Activated naive CD8-positive, alpha-beta T cell (primary cell): Measurements from ENCODE around the gene GRK1.

ENCODE experiments used
- H3K27ac Mint-ChIP-seq: one replicate; pipeline ENCODE4 v1.8.0; 2021; ENCODE audit warnings: mixed read lengths
- H3K27me3 Mint-ChIP-seq: one replicate; pipeline ENCODE4 v1.8.0; 2021; ENCODE audit warnings: mixed read lengths
- H3K36me3 Mint-ChIP-seq: one replicate; pipeline ENCODE4 v1.8.0; 2021; ENCODE audit warnings: mixed read lengths
- H3K4me1 Mint-ChIP-seq: one replicate; pipeline ENCODE4 v1.8.0; 2021; ENCODE audit warnings: low read depth, mixed read lengths
- H3K4me3 Mint-ChIP-seq: one replicate; pipeline ENCODE4 v1.8.0; 2021; ENCODE audit warnings: mild to moderate bottlenecking, mixed read lengths
- H3K9me3 Mint-ChIP-seq: one replicate; pipeline ENCODE4 v1.8.0; 2021; ENCODE audit warnings: low read depth, mixed read lengths

The GRK1 gene

DNA sequence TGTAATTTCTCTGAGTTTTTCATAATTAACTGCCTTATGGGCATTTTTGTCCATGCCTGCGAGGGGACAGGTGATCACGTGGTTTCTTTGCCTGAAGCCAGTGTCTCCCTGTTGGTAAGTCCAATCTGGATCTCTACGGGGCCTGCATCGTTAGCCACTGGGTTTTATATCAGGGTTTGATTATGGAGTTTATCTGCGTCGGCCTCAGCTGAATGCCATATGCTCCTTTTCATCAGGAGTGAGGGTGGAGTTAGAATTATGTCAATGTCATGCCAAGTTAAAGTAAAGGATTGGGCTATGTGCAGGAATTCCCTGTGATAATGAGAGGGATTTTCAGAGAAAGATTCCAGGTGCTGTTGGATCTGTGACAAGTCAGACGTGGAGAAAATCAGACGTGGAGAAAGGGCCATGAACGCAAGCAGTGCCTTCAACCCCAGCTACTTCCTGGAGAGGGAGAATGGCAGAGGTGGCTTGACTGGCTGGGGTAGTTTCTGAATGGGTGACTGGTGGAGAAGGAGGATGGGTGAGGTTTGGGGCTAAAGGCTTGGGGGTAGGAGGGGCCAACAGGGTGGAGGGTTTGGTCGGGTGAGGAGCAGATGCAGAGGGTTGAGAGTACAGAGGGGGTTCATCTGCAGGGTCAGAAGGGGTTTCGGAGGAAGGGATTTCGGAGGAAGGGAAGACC lies 116.3 kb downstream of the GRK1 start:
- no peaks in the 10 kb centered on the region for H3K9me3 Mint-ChIP-seq
- peaks cover 2% of the 10 kb centered on the region for H3K4me1 Mint-ChIP-seq
- H3K36me3 Mint-ChIP-seq: no peaks in the 10 kb centered on the region
- no peak overlapping the region for H3K4me3 Mint-ChIP-seq
- H3K27me3 Mint-ChIP-seq: peaks cover 13% of the 10 kb centered on the region
- H3K27ac Mint-ChIP-seq: no peak overlapping the region

DNA sequence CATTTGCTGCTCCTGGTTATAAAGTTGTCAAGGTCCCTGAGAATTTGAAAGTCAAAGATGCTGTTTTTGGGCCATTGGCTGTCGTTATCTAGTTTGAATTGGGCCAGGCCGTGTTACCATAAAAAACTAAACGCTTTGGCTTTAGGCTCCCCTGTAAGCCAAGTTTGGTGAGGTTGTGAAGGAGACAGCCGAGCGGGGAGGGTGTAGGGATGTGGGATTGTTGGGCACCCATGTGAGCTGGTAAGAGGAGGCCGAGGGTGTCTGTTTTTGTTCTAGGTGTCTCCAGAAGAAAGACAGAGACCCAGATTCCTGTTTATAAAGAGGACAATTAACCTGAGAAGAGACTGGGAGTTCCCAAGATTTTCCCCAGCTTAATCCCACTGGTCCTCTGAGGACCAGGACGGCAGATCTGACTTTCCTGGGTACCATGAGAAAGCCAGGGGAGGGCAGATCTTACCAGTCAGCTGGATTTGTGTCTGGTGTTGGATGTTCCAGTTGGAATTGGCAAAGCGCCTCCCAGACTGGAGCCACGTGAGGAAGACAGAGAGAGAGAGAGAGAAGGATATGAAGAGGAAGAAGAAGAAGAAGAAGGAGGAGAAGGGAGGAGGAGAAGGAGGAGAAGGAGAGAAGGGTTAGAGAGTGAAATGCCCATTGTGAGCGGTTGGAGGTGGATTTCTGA lies 117.1 kb downstream of the GRK1 start:
- H3K4me1 Mint-ChIP-seq: peaks cover 2% of the 10 kb centered on the region
- peaks cover 9% of the 10 kb centered on the region for H3K27me3 Mint-ChIP-seq
- no peaks in the 10 kb centered on the region for H3K36me3 Mint-ChIP-seq
- H3K4me3 Mint-ChIP-seq: no peak overlapping the region
- no peaks in the 10 kb centered on the region for H3K9me3 Mint-ChIP-seq
- no peak overlapping the region for H3K27ac Mint-ChIP-seq

DNA sequence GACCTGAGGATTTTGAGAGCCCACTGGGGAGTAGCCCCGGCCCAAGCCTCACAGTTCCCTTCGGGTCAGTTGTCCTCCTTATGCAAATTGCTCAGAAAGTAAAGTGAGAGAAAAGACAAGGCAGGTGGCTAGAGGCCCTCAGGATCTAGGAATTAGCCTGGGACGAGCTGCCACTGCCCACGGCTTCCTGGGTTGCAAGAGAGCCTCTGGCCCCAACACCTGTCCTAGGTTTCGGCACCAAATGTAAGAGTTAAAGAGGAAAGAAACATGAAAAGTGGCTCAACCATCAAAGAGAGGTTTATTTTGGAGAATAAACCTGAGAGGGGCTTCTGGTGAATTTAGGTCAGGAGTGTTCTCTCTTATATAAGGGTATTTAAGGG lies 117.6 kb downstream of the GRK1 start:
- peaks cover 11% of the 10 kb centered on the region for H3K27me3 Mint-ChIP-seq
- H3K9me3 Mint-ChIP-seq: no peaks in the 10 kb centered on the region
- no peak overlapping the region for H3K27ac Mint-ChIP-seq
- H3K36me3 Mint-ChIP-seq: no peaks in the 10 kb centered on the region
- peaks cover 2% of the 10 kb centered on the region for H3K4me1 Mint-ChIP-seq
- no peak overlapping the region for H3K4me3 Mint-ChIP-seq

DNA sequence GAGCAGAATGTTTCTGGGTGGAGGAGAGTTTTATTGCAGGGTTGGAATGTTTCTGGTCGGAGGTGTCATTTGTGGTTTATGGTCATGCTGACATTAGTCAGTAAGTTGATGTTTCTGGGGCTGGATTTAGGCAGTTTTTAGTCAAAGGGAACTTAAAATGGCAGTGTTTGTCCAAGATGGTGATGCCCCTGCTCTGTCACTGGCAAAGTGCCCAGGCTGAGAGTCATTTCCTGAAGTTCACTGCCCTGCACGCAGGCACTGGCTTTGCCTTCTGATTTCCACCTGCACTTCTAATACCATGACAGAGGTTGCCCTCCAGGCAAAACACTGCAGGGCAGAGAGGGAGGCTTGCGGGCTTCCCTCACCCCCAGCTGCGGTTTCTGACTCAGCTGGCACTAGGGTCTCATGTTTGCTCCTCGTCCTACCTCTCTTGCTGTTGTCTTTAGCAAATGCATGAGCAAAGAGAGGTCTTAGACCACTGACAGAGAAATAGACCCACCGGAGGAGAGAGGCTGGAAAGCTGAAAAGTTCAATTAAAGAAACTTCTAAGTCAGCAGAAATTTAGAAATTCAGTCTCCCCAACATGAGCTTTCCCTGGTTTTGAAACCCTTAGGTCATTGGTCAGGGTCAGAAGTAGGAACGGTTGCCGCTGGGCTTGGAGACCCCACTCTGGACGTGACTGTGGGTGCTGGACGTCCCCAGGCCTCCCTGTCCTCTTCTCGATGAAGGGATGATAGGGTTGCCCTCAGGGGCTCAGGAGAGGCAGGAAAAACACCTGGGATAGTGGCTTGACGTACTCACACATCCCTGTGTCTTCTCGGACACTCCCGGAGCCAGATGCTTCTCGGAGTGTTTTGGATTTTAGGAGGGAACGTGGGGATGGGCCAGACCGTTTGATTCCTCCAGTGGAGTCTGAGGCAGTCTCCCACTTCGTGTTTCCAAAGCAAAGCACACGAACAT lies 118.3 kb downstream of the GRK1 start:
- Mint-ChIP-seq H3K9me3 (no peaks in the 10 kb centered on the region), H3K4me1 (peaks cover 2% of the 10 kb centered on the region), H3K27me3 (peaks cover 11% of the 10 kb centered on the region), H3K36me3 (no peaks in the 10 kb centered on the region), H3K4me3 (no peak overlapping the region), H3K27ac (no peak overlapping the region)

DNA sequence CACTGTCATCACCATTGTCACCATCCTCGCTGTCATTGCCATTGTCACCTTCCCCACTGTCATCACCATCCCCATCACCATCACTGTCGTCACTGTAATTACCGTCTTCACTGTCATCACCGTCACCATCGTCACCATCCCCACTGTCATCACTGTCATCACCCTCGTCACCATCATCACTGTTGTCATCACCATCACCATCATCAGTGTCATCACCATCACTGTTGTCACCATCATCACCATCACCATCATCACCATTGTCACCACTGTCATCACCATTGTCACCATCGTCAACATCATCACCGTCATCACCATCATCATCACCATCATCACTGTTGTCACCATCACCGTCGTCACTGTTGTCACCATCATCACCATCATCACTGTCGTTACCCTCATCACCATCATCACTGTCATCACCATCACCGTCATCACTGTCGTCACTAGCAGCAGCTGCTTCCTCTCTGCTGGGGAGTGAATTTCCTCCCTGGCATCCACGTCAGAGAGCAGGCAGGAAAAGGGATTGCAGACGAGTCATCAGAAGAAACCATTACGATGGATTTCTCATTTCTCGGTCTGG lies 119.3 kb downstream of the GRK1 start:
- H3K4me3 Mint-ChIP-seq: no peak overlapping the region
- H3K36me3 Mint-ChIP-seq: no peaks in the 10 kb centered on the region
- peaks cover 11% of the 10 kb centered on the region for H3K27me3 Mint-ChIP-seq
- peaks cover 2% of the 10 kb centered on the region for H3K4me1 Mint-ChIP-seq
- H3K9me3 Mint-ChIP-seq: no peaks in the 10 kb centered on the region
- H3K27ac Mint-ChIP-seq: no peak overlapping the region
